Measurements from ENCODE around the gene SLC24A5. TPM values are rescaled to one million over a fixed set of nuclear protein-coding genes. Genes with fewer than 3 reads are reported as not detected.

SLC24A5 gene
- total and polyA plus RNA-seq, 2 of the 4 experiments (the other 2 are of a cell fraction), result not detected

GRCh38 chr15:48190932-48191573 lies 70.3 kb downstream of the SLC24A5 start:
- dilution Hi-C loops (cut with HindIII; ENCODE audit: low sequenced_read_pairs, unreplicated experiment), result no loop called here
- Histone ChIP-seq H3K4me3 (ENCODE audit: insufficient read depth, low read depth, low read length) (no peak overlapping the region), H2BK20ac (ENCODE audit: low read depth, low read length) (no peak overlapping the region), H4K91ac (ENCODE audit: insufficient read depth, low read depth, low read length) (no peak overlapping the region), H3K9me1 (ENCODE audit: insufficient read depth, low read length) (no peaks in the 10 kb centered on the region), H3K9ac (ENCODE audit: low read depth, low read length) (no peak overlapping the region), H3K4me2 (ENCODE audit: low read depth, low read length) (peak overlapping the region; percentile 53), H3K56ac (ENCODE audit: extremely low read depth, insufficient read depth, low read length) (no peak overlapping the region), H4K8ac (ENCODE audit: low read depth in 2 of 2, low read length in 2 of 2) (no peak overlapping the region), H2BK5ac (ENCODE audit: low read depth, low read length, poor library complexity, severe bottlenecking) (no peak overlapping the region), H3K23ac (ENCODE audit: low read depth, low read length) (no peak overlapping the region), H3K27me3 (ENCODE audit: control insufficient read depth, insufficient read depth, low read length) (peaks cover 5% of the 10 kb centered on the region; the same call in 1 of the 2 replicates), H3K79me1 (ENCODE audit: low read depth in 1 of 2, low read length in 2 of 2) (no peaks in the 10 kb centered on the region), H2BK15ac (ENCODE audit: low read depth, low read length) (no peak overlapping the region), H3K27ac (ENCODE audit: insufficient read depth, low read length) (no peak overlapping the region), H3K36me3 (ENCODE audit: control insufficient read depth, insufficient read depth, low read length) (no peaks in the 10 kb centered on the region), H3K14ac (replicated peaks; ENCODE audit: low read depth, low read length) (no peak overlapping the region), H3K4ac (ENCODE audit: low read depth, low read length) (no peak overlapping the region), H2BK120ac (ENCODE audit: low read depth, low read length) (no peak overlapping the region), H4K20me1 (ENCODE audit: insufficient read depth, low read length) (no peaks in the 10 kb centered on the region), H2AFZ (replicated peaks; ENCODE audit: low read length, poor library complexity) (no peak overlapping the region), H3K4me1 (ENCODE audit: control insufficient read depth, insufficient read depth, low read length) (no peaks in the 10 kb centered on the region), H3K18ac (ENCODE audit: low read depth, low read length) (no peak overlapping the region), H4K5ac (ENCODE audit: low read depth, low read length) (no peak overlapping the region), H3K9me3 (ENCODE audit: control insufficient read depth, insufficient read depth, low read length) (no peaks in the 10 kb centered on the region), H2AK5ac (ENCODE audit: low read depth, low read length) (no peak overlapping the region), H2AK9ac (replicated peaks; ENCODE audit: low read depth, low read length, poor library complexity) (no peak overlapping the region)
- CTCF ChIA-PET, result no interaction called here
- 6% methylated on average over 3 of the region's 15 CpGs; no CpG with 5 or more reads in 1 of the 2 experiments for WGBS, 2 experiments (ENCODE audit: extremely low coverage in 2 of 2, insufficient read length in 1 of 2)
- peak; percentile 47; the same call in 1 of the 2 replicates for TF ChIP-seq MXI1 (IDR thresholded peaks at IDR 0.05; ENCODE audit: borderline replicate concordance, low read depth, low read length)
- TF ChIP-seq ELK1 (IDR thresholded peaks at IDR 0.05; ENCODE audit: borderline replicate concordance, low read depth, low read length), result no peak
- TF ChIP-seq CHD1 (IDR thresholded peaks at IDR 0.05; ENCODE audit: low read depth, low read length), result no peak
- no peak for TF ChIP-seq POLR2A (IDR thresholded peaks at IDR 0.05; ENCODE audit: low read depth, low read length)
- no peak for TF ChIP-seq RFX5 (IDR thresholded peaks at IDR 0.05; ENCODE audit: low read depth, low read length)
- TF ChIP-seq RCOR1 (IDR thresholded peaks at IDR 0.05; ENCODE audit: insufficient replicate concordance, low read length), result peak; percentile 85
- TF ChIP-seq SMC3 (IDR thresholded peaks at IDR 0.05; ENCODE audit: low read depth, low read length), result no peak
- no peak for TF ChIP-seq MAZ (IDR thresholded peaks at IDR 0.05; ENCODE audit: borderline replicate concordance, low read depth, low read length)
- no peak for TF ChIP-seq USF2 (IDR thresholded peaks at IDR 0.05; ENCODE audit: low read depth, low read length)
- ATAC-seq (ENCODE audit: low read depth), result peak; percentile 91
- POLR2A ChIA-PET (ENCODE audit: unreplicated experiment), result no interaction called here
- DNase-seq, result peak; percentile 72
- BruUV-seq (replicated peaks), result no TSS peak
- intact Hi-C loops (cut with micrococcal nuclease), result no loop called here
- in situ Hi-C loops (cut with MboI; ENCODE audit: low sequenced_read_pairs), result no loop called here
